ENCODE data around the gene HSDL2.

Gene HSDL2

DNA sequence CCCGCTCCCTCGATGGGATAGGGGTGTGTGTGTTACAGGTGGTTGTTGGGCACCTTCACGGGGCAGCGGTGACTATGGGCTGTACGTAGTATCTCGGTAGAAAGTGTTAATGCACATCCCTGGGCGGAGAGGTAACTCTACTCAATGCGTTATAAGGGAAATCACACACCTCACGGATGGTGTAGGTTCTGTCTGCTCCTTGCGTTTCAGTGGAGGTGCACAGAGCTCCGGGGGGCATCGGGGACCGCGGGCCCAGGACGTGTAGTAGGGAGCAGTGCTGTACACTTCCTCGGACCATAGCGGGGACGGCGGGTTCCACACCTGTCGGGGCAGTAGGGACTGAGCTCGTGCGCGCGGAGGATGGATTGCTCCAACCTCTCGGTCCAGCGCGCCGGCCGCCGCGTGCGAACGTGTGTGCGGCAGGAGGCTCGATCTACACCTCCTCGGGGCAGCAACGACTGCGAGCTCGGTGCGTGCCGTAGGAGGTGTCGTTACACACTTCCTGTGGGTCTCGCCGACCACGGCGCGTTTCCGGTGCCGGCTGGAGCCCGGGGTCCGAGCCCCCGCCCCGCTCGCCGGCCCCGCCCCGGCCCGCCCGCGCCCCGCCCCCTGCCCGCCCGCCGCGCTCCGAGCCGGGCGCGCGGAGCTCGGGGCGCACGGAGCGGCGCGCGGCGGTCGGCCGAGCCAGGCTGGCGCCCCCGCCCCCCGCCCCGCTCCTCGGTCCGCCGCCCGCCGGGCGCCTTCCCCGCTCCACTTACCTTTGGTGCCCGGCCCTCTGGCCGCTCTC lies 106.5 kb downstream of the HSDL2 start, which contains the start of gene KIAA1958:
TSS of gene KIAA1958 (plus strand) at position 607 of the 787 bp plus-strand sequence. CDS start 87,254 bp downstream, outside the sequence.
- peak within 1 kb of the TSS; percentile 94 for H3K4me3 ChIP-seq (replicated peaks; ENCODE audit: low read depth, low read length)
- peak; percentile 87 for DNase-seq (ENCODE audit: extremely low read depth, insufficient read length)
- H3K27me3 ChIP-seq (replicated peaks; ENCODE audit: control insufficient read depth, insufficient read depth, low read length): no peaks in the 10 kb centered on the region
- TF ChIP-seq, protein P1, sequence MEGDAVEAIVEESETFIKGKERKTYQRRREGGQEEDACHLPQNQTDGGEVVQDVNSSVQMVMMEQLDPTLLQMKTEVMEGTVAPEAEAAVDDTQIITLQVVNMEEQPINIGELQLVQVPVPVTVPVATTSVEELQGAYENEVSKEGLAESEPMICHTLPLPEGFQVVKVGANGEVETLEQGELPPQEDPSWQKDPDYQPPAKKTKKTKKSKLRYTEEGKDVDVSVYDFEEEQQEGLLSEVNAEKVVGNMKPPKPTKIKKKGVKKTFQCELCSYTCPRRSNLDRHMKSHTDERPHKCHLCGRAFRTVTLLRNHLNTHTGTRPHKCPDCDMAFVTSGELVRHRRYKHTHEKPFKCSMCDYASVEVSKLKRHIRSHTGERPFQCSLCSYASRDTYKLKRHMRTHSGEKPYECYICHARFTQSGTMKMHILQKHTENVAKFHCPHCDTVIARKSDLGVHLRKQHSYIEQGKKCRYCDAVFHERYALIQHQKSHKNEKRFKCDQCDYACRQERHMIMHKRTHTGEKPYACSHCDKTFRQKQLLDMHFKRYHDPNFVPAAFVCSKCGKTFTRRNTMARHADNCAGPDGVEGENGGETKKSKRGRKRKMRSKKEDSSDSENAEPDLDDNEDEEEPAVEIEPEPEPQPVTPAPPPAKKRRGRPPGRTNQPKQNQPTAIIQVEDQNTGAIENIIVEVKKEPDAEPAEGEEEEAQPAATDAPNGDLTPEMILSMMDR (IDR thresholded peaks at IDR 0.05; ENCODE audit: insufficient read depth, low read length, poor library complexity, severe bottlenecking): no peak
- H3K36me3 ChIP-seq (ENCODE audit: control insufficient read depth, insufficient read depth, low read length): no peaks in the 10 kb centered on the region

DNA sequence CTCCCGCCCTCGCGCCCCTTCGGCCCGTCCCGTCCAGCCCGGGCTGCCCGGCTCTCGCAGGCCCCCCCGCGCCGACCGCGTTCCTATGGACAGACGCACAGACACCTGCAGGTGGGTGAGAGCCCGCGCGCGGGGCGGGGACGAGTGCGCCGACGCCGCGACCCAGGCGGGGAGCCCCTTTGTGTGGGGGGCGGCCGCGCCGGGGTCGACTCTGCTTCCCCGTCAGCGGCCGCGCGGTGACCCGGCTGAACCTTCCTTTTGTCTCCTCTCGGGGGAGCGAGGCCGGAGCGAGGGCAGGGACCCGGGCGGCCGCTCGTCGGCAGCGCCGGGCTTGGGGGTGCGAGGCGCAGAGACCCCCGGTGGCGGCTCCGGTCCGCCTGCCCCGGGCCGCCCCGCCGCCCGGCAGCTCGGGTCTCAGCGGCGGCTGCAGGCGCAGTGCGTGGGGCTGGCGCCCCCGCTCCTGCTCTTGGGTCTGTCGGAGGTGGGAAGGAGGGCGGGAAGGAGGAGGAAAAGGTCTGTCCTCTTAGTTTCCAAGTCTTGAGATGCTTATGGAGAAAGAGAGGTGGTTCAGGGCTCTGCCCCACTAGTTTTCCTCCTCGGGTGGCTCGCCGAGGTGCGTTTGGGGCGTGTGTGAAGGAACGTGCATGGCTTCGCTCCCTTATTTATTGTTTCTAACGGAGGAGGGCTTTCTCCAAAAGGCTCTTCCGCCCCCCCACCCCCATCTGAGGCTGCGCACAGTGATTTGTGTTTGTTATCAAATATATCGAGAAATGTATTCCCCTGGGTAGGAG lies 107.3 kb downstream of the HSDL2 start:
- Histone ChIP-seq H3K27me3 (replicated peaks; ENCODE audit: control insufficient read depth, insufficient read depth, low read length) (no peaks in the 10 kb centered on the region), H3K4me3 (replicated peaks; ENCODE audit: low read depth, low read length) (peak overlapping the region; percentile 94), H3K36me3 (ENCODE audit: control insufficient read depth, insufficient read depth, low read length) (no peaks in the 10 kb centered on the region)
- DNase-seq (ENCODE audit: extremely low read depth, insufficient read length): peak; percentile 80
- TF ChIP-seq, protein P1 (IDR thresholded peaks at IDR 0.05; ENCODE audit: insufficient read depth, low read length, poor library complexity, severe bottlenecking): no peak

DNA sequence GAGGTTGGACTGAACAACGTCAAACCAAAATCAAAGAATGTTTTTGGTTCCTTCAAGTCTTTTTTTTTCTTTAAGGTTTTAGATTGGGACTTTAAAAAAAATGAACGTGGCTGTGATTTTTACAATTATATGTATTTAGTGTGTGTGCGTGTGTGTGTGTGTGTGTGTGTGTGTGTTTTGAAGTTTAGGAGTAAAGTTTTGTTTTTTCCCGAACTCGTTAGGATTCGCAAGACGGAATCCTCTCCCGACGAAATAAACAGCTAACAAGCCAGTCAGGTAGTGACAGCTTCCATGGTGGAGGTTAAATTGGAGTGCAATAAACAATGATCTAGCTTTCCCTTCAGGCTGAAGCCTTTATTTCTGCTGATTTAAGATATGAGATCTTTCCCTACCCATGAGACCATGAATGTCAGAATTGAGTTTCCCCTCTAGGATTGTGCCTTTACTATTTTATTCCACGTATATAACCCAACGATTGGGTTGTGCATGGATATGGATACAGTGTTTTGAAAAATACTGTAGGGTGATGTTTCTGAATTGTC lies 108.0 kb downstream of the HSDL2 start:
- H3K27me3 ChIP-seq (replicated peaks; ENCODE audit: control insufficient read depth, insufficient read depth, low read length): no peaks in the 10 kb centered on the region
- H3K4me3 ChIP-seq (replicated peaks; ENCODE audit: low read depth, low read length): peak overlapping the region; percentile 94
- TF ChIP-seq, protein P1 (IDR thresholded peaks at IDR 0.05; ENCODE audit: insufficient read depth, low read length, poor library complexity, severe bottlenecking): no peak
- no peaks in the 10 kb centered on the region for H3K36me3 ChIP-seq (ENCODE audit: control insufficient read depth, insufficient read depth, low read length)
- no peak for DNase-seq (ENCODE audit: extremely low read depth, insufficient read length)

DNA sequence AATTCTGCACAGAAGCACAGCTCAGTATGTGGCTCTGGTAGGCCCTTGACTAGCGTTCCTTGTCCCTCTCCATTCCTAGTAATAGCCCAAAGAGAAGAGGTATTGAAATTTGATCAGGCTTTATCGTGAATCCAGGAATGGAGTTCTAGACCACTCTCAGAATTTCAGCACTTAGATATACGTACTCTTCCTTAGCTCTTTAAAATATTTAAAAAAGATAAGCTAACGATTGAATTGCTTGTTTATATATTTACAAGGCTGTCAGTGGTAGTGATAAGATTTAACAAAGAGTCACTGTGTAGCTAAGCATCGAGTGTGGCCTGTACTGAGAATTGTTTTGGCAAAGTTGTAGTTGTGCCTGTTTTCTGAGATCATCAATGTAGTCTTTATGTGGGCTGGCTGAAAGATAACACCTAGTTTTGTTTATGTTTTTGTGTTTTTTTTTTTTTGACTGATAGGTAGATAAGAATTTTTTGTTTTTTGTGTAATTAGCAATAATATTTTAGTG lies 109.2 kb downstream of the HSDL2 start:
- Histone ChIP-seq H3K4me3 (replicated peaks; ENCODE audit: low read depth, low read length) (no peak overlapping the region), H3K36me3 (ENCODE audit: control insufficient read depth, insufficient read depth, low read length) (no peaks in the 10 kb centered on the region), H3K27me3 (replicated peaks; ENCODE audit: control insufficient read depth, insufficient read depth, low read length) (no peaks in the 10 kb centered on the region)
- no peak for DNase-seq (ENCODE audit: extremely low read depth, insufficient read length)
- TF ChIP-seq, protein P1 (IDR thresholded peaks at IDR 0.05; ENCODE audit: insufficient read depth, low read length, poor library complexity, severe bottlenecking): no peak

DNA sequence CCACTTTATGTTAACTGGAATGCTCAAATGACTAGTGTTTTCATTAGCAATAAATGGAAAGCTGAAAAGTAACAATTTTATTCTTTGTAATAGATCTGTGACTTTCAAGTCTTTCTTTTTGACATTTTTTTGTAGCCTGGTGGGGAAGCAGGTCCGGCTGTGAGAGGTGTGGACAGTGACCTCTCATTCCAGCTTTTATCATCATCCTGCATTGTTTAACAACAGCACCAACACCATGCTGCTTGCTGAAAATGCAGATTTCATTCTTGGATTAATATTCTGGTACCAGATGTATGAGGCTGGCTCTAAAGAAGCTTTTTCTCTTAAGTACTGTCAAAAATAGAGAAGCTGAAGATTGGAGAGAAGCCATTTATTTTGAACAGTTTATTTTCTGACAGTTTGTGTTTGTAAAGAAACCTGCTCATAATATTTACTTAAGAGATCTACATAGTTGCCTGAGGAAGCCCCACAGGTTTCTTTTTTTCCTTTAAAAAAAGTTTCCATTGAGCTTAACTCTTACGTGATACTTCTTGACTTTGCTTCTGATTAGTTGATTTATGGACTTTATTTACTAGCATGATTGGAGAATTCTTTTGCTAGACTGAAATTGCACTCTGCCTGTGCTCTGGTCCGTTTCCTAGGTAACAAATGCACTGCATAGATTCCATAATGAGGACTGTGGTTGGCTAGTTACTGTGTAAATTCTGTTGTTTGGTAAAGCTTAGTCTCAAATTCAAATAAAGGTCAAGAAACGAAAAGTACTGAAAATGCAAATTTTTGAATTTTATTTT lies 110.2 kb downstream of the HSDL2 start:
- no peak overlapping the region for H3K4me3 ChIP-seq (replicated peaks; ENCODE audit: low read depth, low read length)
- no peaks in the 10 kb centered on the region for H3K36me3 ChIP-seq (ENCODE audit: control insufficient read depth, insufficient read depth, low read length)
- TF ChIP-seq, protein P1 (IDR thresholded peaks at IDR 0.05; ENCODE audit: insufficient read depth, low read length, poor library complexity, severe bottlenecking): no peak
- DNase-seq (ENCODE audit: extremely low read depth, insufficient read length): no peak
- no peaks in the 10 kb centered on the region for H3K27me3 ChIP-seq (replicated peaks; ENCODE audit: control insufficient read depth, insufficient read depth, low read length)
